ENCODE data around the gene GPR35.

The GPR35 gene

GRCh38 chr2:240645346-240645745, 20.1 kb downstream of the GPR35 start:
- no peaks in the 10 kb centered on the region for H3K4me1 ChIP-seq (ENCODE audit: insufficient read depth, poor library complexity, severe bottlenecking)
- no peak for ATAC-seq (ENCODE audit: low read depth)
- H3K27ac ChIP-seq (ENCODE audit: poor library complexity, severe bottlenecking), result no peak overlapping the region
- H3K4me3 ChIP-seq (ENCODE audit: severe bottlenecking), result no peak overlapping the region
- no peaks in the 10 kb centered on the region for H3K36me3 ChIP-seq (ENCODE audit: low read depth)
- H3K9me3 ChIP-seq (ENCODE audit: severe bottlenecking), result no peaks in the 10 kb centered on the region
- TF ChIP-seq CTCF (IDR thresholded peaks at IDR 0.05; ENCODE audit: poor library complexity, severe bottlenecking), result no peak
- peaks cover 46% of the 10 kb centered on the region for H3K27me3 ChIP-seq (ENCODE audit: insufficient read depth, poor library complexity, severe bottlenecking)
- no peak for DNase-seq (ENCODE audit: low spot score)

- ATAC-seq (ENCODE audit: low read depth) (no peak), DNase-seq (ENCODE audit: low spot score) (no peak)
- no peaks in the 10 kb centered on the region for H3K9me3 ChIP-seq (ENCODE audit: severe bottlenecking)
- H3K4me3 ChIP-seq (ENCODE audit: severe bottlenecking), result no peak overlapping the region
- no peak for TF ChIP-seq CTCF (IDR thresholded peaks at IDR 0.05; ENCODE audit: poor library complexity, severe bottlenecking)
- no peaks in the 10 kb centered on the region for H3K36me3 ChIP-seq (ENCODE audit: low read depth)
- no peaks in the 10 kb centered on the region for H3K4me1 ChIP-seq (ENCODE audit: insufficient read depth, poor library complexity, severe bottlenecking)
- peaks cover 48% of the 10 kb centered on the region for H3K27me3 ChIP-seq (ENCODE audit: insufficient read depth, poor library complexity, severe bottlenecking)
- H3K27ac ChIP-seq (ENCODE audit: poor library complexity, severe bottlenecking), result no peak overlapping the region
These were observed 20.5 kb downstream of the GPR35 start for GRCh38 chr2:240645801-240646175.

GRCh38 chr2:240646176-240646899, 21.1 kb downstream of the GPR35 start:
- Histone ChIP-seq H3K36me3 (ENCODE audit: low read depth) (no peaks in the 10 kb centered on the region), H3K27me3 (ENCODE audit: insufficient read depth, poor library complexity, severe bottlenecking) (peaks cover 52% of the 10 kb centered on the region), H3K4me1 (ENCODE audit: insufficient read depth, poor library complexity, severe bottlenecking) (no peaks in the 10 kb centered on the region), H3K27ac (ENCODE audit: poor library complexity, severe bottlenecking) (no peak overlapping the region), H3K9me3 (ENCODE audit: severe bottlenecking) (no peaks in the 10 kb centered on the region), H3K4me3 (ENCODE audit: severe bottlenecking) (no peak overlapping the region)
- DNase-seq (ENCODE audit: low spot score) (no peak), ATAC-seq (ENCODE audit: low read depth) (no peak)
- TF ChIP-seq CTCF (IDR thresholded peaks at IDR 0.05; ENCODE audit: poor library complexity, severe bottlenecking), result no peak

- ATAC-seq (ENCODE audit: low read depth), result no peak
- Histone ChIP-seq H3K27me3 (ENCODE audit: insufficient read depth, poor library complexity, severe bottlenecking) (peaks cover 52% of the 10 kb centered on the region), H3K4me1 (ENCODE audit: insufficient read depth, poor library complexity, severe bottlenecking) (no peaks in the 10 kb centered on the region), H3K36me3 (ENCODE audit: low read depth) (no peaks in the 10 kb centered on the region), H3K9me3 (ENCODE audit: severe bottlenecking) (no peaks in the 10 kb centered on the region), H3K4me3 (ENCODE audit: severe bottlenecking) (no peak overlapping the region), H3K27ac (ENCODE audit: poor library complexity, severe bottlenecking) (no peak overlapping the region)
- DNase-seq (ENCODE audit: low spot score), result no peak
- TF ChIP-seq CTCF (IDR thresholded peaks at IDR 0.05; ENCODE audit: poor library complexity, severe bottlenecking), result no peak
These were observed 21.7 kb downstream of the GPR35 start for GRCh38 chr2:240646900-240647502.

All from RWPE2 (cell line).